Activated naive CD8-positive, alpha-beta T cell treated with anti-CD3 and anti-CD28 coated beads, Interleukin-2, amount 50 U/mL, for 24 hours (primary cell): ENCODE data around the gene SLC39A11.

ENCODE experiments used
- ATAC-seq: fragments of 150-1000 bp; cut with Tn5 transposase; one replicate; pipeline ENCODE4 v1.10.0; 2021
- DNase-seq: peaks from one replicate; pipeline ENCODE4 v3.0.0; 2021
- H3K27ac Mint-ChIP-seq: one replicate; pipeline ENCODE4 v1.8.0; 2021; ENCODE audit warnings: mild to moderate bottlenecking, mixed read lengths
- H3K27me3 Mint-ChIP-seq: one replicate; pipeline ENCODE4 v1.8.0; 2021; ENCODE audit warnings: mixed read lengths
- H3K36me3 Mint-ChIP-seq: one replicate; pipeline ENCODE4 v1.8.0; 2021; ENCODE audit warnings: low read depth, mixed read lengths
- H3K4me1 Mint-ChIP-seq: one replicate; pipeline ENCODE4 v1.8.0; 2021; ENCODE audit warnings: mixed read lengths
- H3K4me3 Mint-ChIP-seq: one replicate; pipeline ENCODE4 v1.8.0; 2021; ENCODE audit warnings: mild to moderate bottlenecking, moderate library complexity, mixed read lengths
- H3K9me3 Mint-ChIP-seq: one replicate; pipeline ENCODE4 v1.8.0; 2021; ENCODE audit warnings: mixed read lengths

SLC39A11 gene

GRCh38 chr17:73122953-73123605, 30.6 kb upstream of the SLC39A11 start:
- H3K36me3 Mint-ChIP-seq: no peaks in the 10 kb centered on the region
- no peaks in the 10 kb centered on the region for H3K9me3 Mint-ChIP-seq
- H3K27ac Mint-ChIP-seq: no peak overlapping the region
- no peaks in the 10 kb centered on the region for H3K4me1 Mint-ChIP-seq
- DNase-seq: no peak
- H3K27me3 Mint-ChIP-seq: no peaks in the 10 kb centered on the region
- H3K4me3 Mint-ChIP-seq: no peak overlapping the region
- no peak for ATAC-seq

GRCh38 chr17:73121506-73121905, 29.0 kb upstream of the SLC39A11 start:
- Mint-ChIP-seq H3K9me3 (no peaks in the 10 kb centered on the region), H3K27me3 (no peaks in the 10 kb centered on the region), H3K36me3 (no peaks in the 10 kb centered on the region), H3K27ac (no peak overlapping the region), H3K4me1 (no peaks in the 10 kb centered on the region), H3K4me3 (no peak overlapping the region)
- ATAC-seq (no peak), DNase-seq (no peak)

- Mint-ChIP-seq H3K36me3 (no peaks in the 10 kb centered on the region), H3K4me3 (no peak overlapping the region), H3K4me1 (no peaks in the 10 kb centered on the region), H3K27ac (no peak overlapping the region), H3K27me3 (peaks cover 7% of the 10 kb centered on the region), H3K9me3 (peaks cover 6% of the 10 kb centered on the region)
- DNase-seq (no peak), ATAC-seq (no peak)
These were observed 27.1 kb upstream of the SLC39A11 start for GRCh38 chr17:73119631-73120030.

GRCh38 chr17:73118951-73119391, 26.5 kb upstream of the SLC39A11 start:
- H3K9me3 Mint-ChIP-seq: peaks cover 6% of the 10 kb centered on the region
- ATAC-seq: no peak

GRCh38 chr17:73118139-73118538, 25.7 kb upstream of the SLC39A11 start:
- no peak overlapping the region for H3K27ac Mint-ChIP-seq
- peaks cover 8% of the 10 kb centered on the region for H3K27me3 Mint-ChIP-seq
- no peak for ATAC-seq
- H3K4me1 Mint-ChIP-seq: no peaks in the 10 kb centered on the region
- H3K4me3 Mint-ChIP-seq: no peak overlapping the region
- no peak for DNase-seq
- peaks cover 6% of the 10 kb centered on the region for H3K9me3 Mint-ChIP-seq
- no peaks in the 10 kb centered on the region for H3K36me3 Mint-ChIP-seq

More at GRCh38 chr17:73118951-73119391, 26.5 kb upstream of the SLC39A11 start:
- H3K36me3 Mint-ChIP-seq: no peaks in the 10 kb centered on the region
- no peak for DNase-seq
- H3K4me3 Mint-ChIP-seq: no peak overlapping the region
- H3K27ac Mint-ChIP-seq: no peak overlapping the region
- no peaks in the 10 kb centered on the region for H3K4me1 Mint-ChIP-seq
- H3K27me3 Mint-ChIP-seq: peaks cover 8% of the 10 kb centered on the region

GRCh38 chr17:73112246-73112645, 19.8 kb upstream of the SLC39A11 start:
- H3K4me1 Mint-ChIP-seq: no peaks in the 10 kb centered on the region
- H3K27ac Mint-ChIP-seq: no peak overlapping the region
- no peak for DNase-seq
- no peak for ATAC-seq
- H3K9me3 Mint-ChIP-seq: peaks cover 6% of the 10 kb centered on the region
- H3K27me3 Mint-ChIP-seq: peaks cover 8% of the 10 kb centered on the region
- no peak overlapping the region for H3K4me3 Mint-ChIP-seq
- H3K36me3 Mint-ChIP-seq: no peaks in the 10 kb centered on the region

- Mint-ChIP-seq H3K27ac (no peak overlapping the region), H3K27me3 (peaks cover 8% of the 10 kb centered on the region), H3K36me3 (no peaks in the 10 kb centered on the region), H3K4me3 (no peak overlapping the region), H3K4me1 (no peaks in the 10 kb centered on the region), H3K9me3 (peaks cover 6% of the 10 kb centered on the region)
- DNase-seq: no peak
- no peak for ATAC-seq
These were observed 18.9 kb upstream of the SLC39A11 start for GRCh38 chr17:73111386-73111785.

GRCh38 chr17:73107191-73107590, 14.7 kb upstream of the SLC39A11 start:
- no peaks in the 10 kb centered on the region for H3K36me3 Mint-ChIP-seq
- H3K27me3 Mint-ChIP-seq: no peaks in the 10 kb centered on the region
- no peak overlapping the region for H3K4me3 Mint-ChIP-seq
- ATAC-seq (no peak), DNase-seq (no peak)
- no peaks in the 10 kb centered on the region for H3K9me3 Mint-ChIP-seq
- H3K4me1 Mint-ChIP-seq: no peaks in the 10 kb centered on the region
- no peak overlapping the region for H3K27ac Mint-ChIP-seq

- Mint-ChIP-seq H3K4me1 (no peaks in the 10 kb centered on the region), H3K9me3 (no peaks in the 10 kb centered on the region), H3K27ac (no peak overlapping the region), H3K36me3 (no peaks in the 10 kb centered on the region), H3K27me3 (no peaks in the 10 kb centered on the region), H3K4me3 (no peak overlapping the region)
- ATAC-seq (no peak), DNase-seq (no peak)
These were observed 12.9 kb upstream of the SLC39A11 start for GRCh38 chr17:73105431-73105830.

- no peaks in the 10 kb centered on the region for H3K36me3 Mint-ChIP-seq
- H3K9me3 Mint-ChIP-seq: no peaks in the 10 kb centered on the region
- H3K4me1 Mint-ChIP-seq: no peaks in the 10 kb centered on the region
- no peak overlapping the region for H3K27ac Mint-ChIP-seq
- no peak for ATAC-seq
- H3K4me3 Mint-ChIP-seq: no peak overlapping the region
- H3K27me3 Mint-ChIP-seq: no peaks in the 10 kb centered on the region
- no peak for DNase-seq
These were observed 12.0 kb upstream of the SLC39A11 start for GRCh38 chr17:73104450-73104849.

GRCh38 chr17:73103641-73104335, 11.3 kb upstream of the SLC39A11 start:
- Mint-ChIP-seq H3K36me3 (no peaks in the 10 kb centered on the region), H3K9me3 (no peaks in the 10 kb centered on the region), H3K4me3 (no peak overlapping the region), H3K27me3 (no peaks in the 10 kb centered on the region), H3K4me1 (no peaks in the 10 kb centered on the region), H3K27ac (no peak overlapping the region)
- no peak for DNase-seq
- ATAC-seq: no peak

- ATAC-seq: no peak
- Mint-ChIP-seq H3K4me3 (no peak overlapping the region), H3K4me1 (no peaks in the 10 kb centered on the region), H3K27me3 (peaks cover 9% of the 10 kb centered on the region), H3K27ac (no peak overlapping the region), H3K36me3 (no peaks in the 10 kb centered on the region), H3K9me3 (no peaks in the 10 kb centered on the region)
- no peak for DNase-seq
These were observed 8.5 kb upstream of the SLC39A11 start for GRCh38 chr17:73101031-73101430.

- DNase-seq (no peak), ATAC-seq (no peak)
- no peaks in the 10 kb centered on the region for H3K9me3 Mint-ChIP-seq
- no peaks in the 10 kb centered on the region for H3K36me3 Mint-ChIP-seq
- no peak overlapping the region for H3K4me3 Mint-ChIP-seq
- no peak overlapping the region for H3K27ac Mint-ChIP-seq
- H3K27me3 Mint-ChIP-seq: peaks cover 9% of the 10 kb centered on the region
- no peaks in the 10 kb centered on the region for H3K4me1 Mint-ChIP-seq
These were observed 7.9 kb upstream of the SLC39A11 start for GRCh38 chr17:73100363-73100762.

GRCh38 chr17:73099511-73099910, 7.0 kb upstream of the SLC39A11 start:
- H3K9me3 Mint-ChIP-seq: no peaks in the 10 kb centered on the region
- DNase-seq: no peak
- H3K4me3 Mint-ChIP-seq: no peak overlapping the region
- H3K36me3 Mint-ChIP-seq: no peaks in the 10 kb centered on the region
- H3K27ac Mint-ChIP-seq: no peak overlapping the region
- H3K4me1 Mint-ChIP-seq: no peaks in the 10 kb centered on the region
- no peak for ATAC-seq
- H3K27me3 Mint-ChIP-seq: peaks cover 9% of the 10 kb centered on the region

- H3K27ac Mint-ChIP-seq: no peak overlapping the region
- no peak overlapping the region for H3K4me3 Mint-ChIP-seq
- no peaks in the 10 kb centered on the region for H3K9me3 Mint-ChIP-seq
- ATAC-seq (no peak), DNase-seq (no peak)
- no peaks in the 10 kb centered on the region for H3K4me1 Mint-ChIP-seq
- no peaks in the 10 kb centered on the region for H3K36me3 Mint-ChIP-seq
- H3K27me3 Mint-ChIP-seq: peaks cover 9% of the 10 kb centered on the region
These were observed 6.4 kb upstream of the SLC39A11 start for GRCh38 chr17:73098919-73099318.
